HepG2 (cell line): Measurements from ENCODE around the gene HOXC9. TPM values are rescaled to one million over a fixed set of nuclear protein-coding genes. Genes with fewer than 3 reads are reported as not detected.

Experiments
- ATAC-seq: fragments of 200-7000 bp; cut with Tn5 transposase; 3 replicates; pipeline ENCODE4 v1.9.1; 2020; ENCODE audit warnings: mild to moderate bottlenecking, moderate library complexity
- BruUV-seq: library from RNA; stranded (reverse); fragments of 400-500 nt; replicated peaks from 2 replicates; lab custom pipeline; 2021; lab: Mats Ljungman, UMichigan
- CTCF ChIA-PET: fragments of 300-600 bp; formaldehyde crosslinking; extraction: SDS; loops from one replicate; lab custom pipeline; 2021; ENCODE audit warnings: low total read pairs, inconsistent platforms, low intra/inter-chr PET ratio; lab: Yijun Ruan, JAX
- POLR2A ChIA-PET: fragments of 350-600 bp; sonication (Branson Sonifier 250); formaldehyde crosslinking; loops from one replicate; lab custom pipeline; 2020; ENCODE audit warnings: antibody characterized with exemption, inconsistent platforms; lab: Yijun Ruan, JAX
- DNase-seq: peaks from one replicate; pipeline ENCODE4 v3.0.0-alpha.2; 2015; ENCODE audit warnings: low spot score
- FAIRE-seq: peaks from 3 replicates; lab custom pipeline; 2011; peaks lifted over from hg19 to GRCh38; lab: Jason Lieb, UNC
- H2AFZ ChIP-seq: one replicate; pipeline ENCODE4 v1.6.1; 2011; ENCODE audit warnings: low read length, inconsistent platforms
- H3K27ac ChIP-seq: fragments of 300-600 bp; 3 replicates; pipeline ENCODE4 v1.8.0; 2011; ENCODE audit warnings: mixed run types, mild to moderate bottlenecking, mixed read lengths, low read length, inconsistent platforms; ENCODE audit not compliant: insufficient read depth; ENCODE audit errors: extremely low read length
- H3K27me3 ChIP-seq, 2 experiments: fragments of 200-600 bp in 1 of 2; 2 replicates in 1 of 2; 3 replicates in 1 of 2; pipeline versions ENCODE4 v1.6.0 to v1.8.0; 2011; ENCODE audit warnings: low read length in 2 of 2, mild to moderate bottlenecking in 2 of 2, moderate library complexity in 2 of 2, inconsistent platforms in 1 of 2; ENCODE audit not compliant: insufficient read depth in 2 of 2, control insufficient read depth in 1 of 2
- H3K36me3 ChIP-seq, 2 experiments: fragments of 200-600 bp in 1 of 2; replicated peaks in 1 of 2; 2 replicates in 1 of 2; 3 replicates in 1 of 2; pipeline versions ENCODE4 v1.5.1 to v1.8.0; 2011; ENCODE audit warnings: low read length in 2 of 2, inconsistent platforms in 1 of 2; ENCODE audit not compliant: insufficient read depth in 2 of 2, control insufficient read depth in 1 of 2
- H3K4me1 ChIP-seq: 2 replicates; pipeline ENCODE4 v1.5.1; 2012; ENCODE audit warnings: low read length, inconsistent platforms; ENCODE audit not compliant: insufficient read depth
- H3K4me2 ChIP-seq: 2 replicates; pipeline ENCODE4 v1.6.0; 2011; ENCODE audit warnings: low read depth, low read length, inconsistent platforms
- H3K4me3 ChIP-seq, 3 experiments: fragments of 200-600 bp in 1 of 3; sonication (generic), shearing (Covaris generic) in 1 of 3; replicated peaks in 1 of 3; 2 replicates each; pipeline ENCODE4 v1.5.1; 2011 to 2016; ENCODE audit warnings: low read length in 3 of 3, inconsistent platforms in 2 of 3, low read depth in 2 of 3, mild to moderate bottlenecking in 2 of 3, control low read depth in 1 of 3, mixed read lengths in 1 of 3; ENCODE audit not compliant: insufficient read depth in 1 of 3
- H3K79me2 ChIP-seq: one replicate; pipeline ENCODE4 v1.6.1; 2011; ENCODE audit warnings: low read length, inconsistent platforms; ENCODE audit not compliant: insufficient read depth
- H3K9ac ChIP-seq: 2 replicates; pipeline ENCODE4 v1.6.0; 2011; ENCODE audit warnings: mild to moderate bottlenecking, low read depth, low read length, inconsistent platforms; ENCODE audit not compliant: insufficient read depth
- H3K9me3 ChIP-seq: 2 replicates; pipeline ENCODE4 v1.5.1; 2012; ENCODE audit warnings: mild to moderate bottlenecking, low read length
- H4K20me1 ChIP-seq: 2 replicates; pipeline ENCODE4 v1.6.0; 2011; ENCODE audit warnings: inconsistent platforms, mild to moderate bottlenecking, low read length, moderate library complexity; ENCODE audit not compliant: insufficient read depth
- EZH2 ChIP-seq: conservative IDR thresholded peaks from 2 replicates; pipeline ENCODE4 v1.6.1; 2012; ENCODE audit warnings: mild to moderate bottlenecking, low read depth, low read length, moderate library complexity
- HNRNPUL1 ChIP-seq: fragments of 200-400 bp; formaldehyde crosslinking; IDR thresholded peaks from 2 replicates; pipeline ENCODE4 v1.6.1; 2017; ENCODE audit warnings: low read depth, mild to moderate bottlenecking, low read length, moderate library complexity
- HOXA3 ChIP-seq: sonication (generic); formaldehyde crosslinking; IDR thresholded peaks from 2 replicates; pipeline ENCODE4 v1.5.0; 2020; ENCODE audit warnings: missing genetic modification reagents
- MEF2D ChIP-seq: sonication (generic); formaldehyde crosslinking; IDR thresholded peaks from 2 replicates; pipeline ENCODE4 v1.5.1; 2020; ENCODE audit warnings: mild to moderate bottlenecking, missing genetic modification reagents
- MTF2 ChIP-seq: sonication (generic); formaldehyde crosslinking; IDR thresholded peaks from 2 replicates; pipeline ENCODE4 v1.5.0; 2020; ENCODE audit warnings: missing genetic modification reagents, borderline replicate concordance
- PAF1 ChIP-seq: IDR thresholded peaks from 2 replicates; pipeline ENCODE4 v1.6.1; 2016; ENCODE audit warnings: missing genetic modification reagents, missing compliant biosample characterization
- RBM39 ChIP-seq: fragments of 200-400 bp; formaldehyde crosslinking; IDR thresholded peaks from one replicate; pipeline ENCODE4 v1.6.1; 2018; ENCODE audit warnings: antibody characterized with exemption, mild to moderate bottlenecking, low read depth, low read length; ENCODE audit not compliant: poor library complexity, severe bottlenecking
- ZNF687 ChIP-seq: sonication (generic); formaldehyde crosslinking; IDR thresholded peaks from 2 replicates; pipeline ENCODE4 v1.5.1; 2020; ENCODE audit warnings: mild to moderate bottlenecking, missing genetic modification reagents, moderate library complexity
- WGBS: methylation state at CpG from one replicate; pipeline ENCODE4 v1.1.6; 2017; ENCODE audit warnings: low lambda C conversion rate; 5-methylcytosine and 5-hydroxymethylcytosine counted together
- in situ Hi-C: cut with HindIII; loops from 2 replicates; pipeline ENCODE4 v1.10.0; 2017; ENCODE audit warnings: low pct_unique_long_range_greater_than_20kb; ENCODE audit not compliant: extremely low pct_ligation_motif_present
- intact Hi-C: fragments of 100-400 bp; cut with micrococcal nuclease; formaldehyde crosslinking; loops from one replicate; pipeline ENCODE4 v1.10.0; 2022; ENCODE audit not compliant: unreplicated experiment
- polyA plus RNA-seq, 8 experiments: library from polyadenylated mRNA; depleted of rRNA in 3 of 8; stranded (reverse) in 7 of 8; unstranded in 1 of 8; fragments of >200 nt; fragmentation: Illumina TruSeq in 4 of 8; extraction: Trizol in 4 of 8; gene quantifications; 2 replicates each; pipeline versions ENCODE4 v1.2.1 to v1.2.3, GENCODE V29; 2011 to 2016; ENCODE audit warnings: low read depth in 4 of 8, missing spikeins in 1 of 8, mixed read lengths in 1 of 8; ENCODE audit not compliant: insufficient read depth in 1 of 8
- total RNA-seq, 5 experiments: library from RNA; depleted of rRNA; stranded (reverse); fragments of >200 nt; fragmentation: Illumina TruSeq; extraction: Trizol; gene quantifications; 2 replicates each; pipeline ENCODE4 v1.2.3, GENCODE V29; 2016; ENCODE audit warnings: low read depth in 1 of 5

HOXC9 gene
- total and polyA plus RNA-seq, 2 of the 13 experiments (the other 11 are each of a cell fraction or from before 2014, with no cell fraction given), result 0.11 to 1.1 TPM

- ATAC-seq, result no peak
These were observed 8.2 kb downstream of the HOXC9 start for GRCh38 chr12:54008260-54008552.

DNA sequence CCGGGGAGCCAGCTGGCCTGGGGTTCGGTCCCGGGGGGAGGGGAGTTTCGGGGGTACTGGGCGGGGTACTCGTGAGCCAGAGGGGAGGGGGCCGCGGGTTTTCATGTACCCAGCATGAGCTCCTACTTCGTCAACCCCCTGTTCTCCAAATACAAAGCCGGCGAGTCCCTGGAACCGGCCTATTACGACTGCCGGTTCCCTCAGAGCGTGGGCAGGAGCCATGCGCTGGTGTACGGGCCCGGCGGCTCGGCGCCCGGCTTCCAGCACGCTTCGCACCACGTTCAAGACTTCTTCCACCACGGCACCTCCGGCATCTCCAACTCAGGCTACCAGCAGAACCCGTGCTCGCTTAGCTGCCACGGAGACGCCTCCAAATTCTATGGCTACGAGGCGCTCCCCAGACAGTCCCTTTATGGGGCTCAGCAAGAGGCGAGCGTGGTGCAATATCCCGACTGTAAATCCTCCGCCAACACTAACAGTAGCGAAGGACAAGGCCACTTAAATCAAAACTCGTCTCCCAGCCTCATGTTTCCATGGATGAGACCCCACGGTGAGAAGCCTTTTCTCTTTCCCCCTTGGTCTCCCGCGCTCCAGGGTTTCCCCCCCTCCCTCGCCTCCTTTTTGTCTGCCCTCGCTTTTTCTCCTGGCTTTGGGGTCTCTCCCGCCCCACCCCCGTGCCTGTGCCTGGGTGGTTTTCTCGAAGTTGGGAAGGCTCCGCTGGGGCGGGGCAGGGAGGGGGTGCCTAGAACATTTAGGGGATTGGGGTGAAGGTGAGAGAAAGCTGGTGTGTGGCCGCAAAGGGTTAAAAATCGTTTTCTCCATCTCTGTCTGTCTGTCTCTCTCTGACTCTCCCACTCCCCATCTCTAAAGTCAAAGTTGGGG, 9.5 kb downstream of the HOXC9 start:
- DNase-seq (no peak), ATAC-seq (no peak), FAIRE-seq (no peak)
- in situ Hi-C loops, result loop anchor here (10.0 kb wide), 1 partner anchor 355 kb away; the partner anchor contains the start of gene GPR84
- Histone ChIP-seq H3K4me2 (peak overlapping the region; percentile 23), H3K36me3 (no peaks in the 10 kb centered on the region), H4K20me1 (no peaks in the 10 kb centered on the region), H3K9ac (no peak overlapping the region), H2AFZ (no peak overlapping the region), H3K27ac (no peak overlapping the region), H3K79me2 (no peaks in the 10 kb centered on the region), H3K4me1 (peaks cover 30% of the 10 kb centered on the region), H3K4me3 (peak overlapping the region in 1 of 3 experiments; percentile 43; a peak in 2 of 6 replicates), H3K9me3 (no peaks in the 10 kb centered on the region), H3K27me3 (peaks cover 24 to 89% of the 10 kb centered on the region in 2 experiments)
- POLR2A ChIA-PET, result interaction anchor here (0.6 to 1.0 kb wide), 2 partner anchors 8 to 271 kb away, joined by 3 read pairs; partner anchors contain the start of genes CBX5 and HNRNPA1
- CTCF ChIA-PET, result interaction anchor here (1.3 kb wide), 1 partner anchor 192 kb away, joined by 4 read pairs; no protein-coding TSS in a partner anchor
- 21% methylated on average over 29 of the region's 51 CpGs for WGBS
- intact Hi-C loops, result loop anchor here (10.0 kb wide), 1 partner anchor 355 kb away; the partner anchor contains the start of gene GPR84
- no peak for TF ChIP-seq MEF2D (CRISPR knock-in tag)
- TF ChIP-seq HOXA3 (CRISPR knock-in tag), result no peak
- 0 out of 2 replicates have a peak, but pooled peaks have one; percentile 64 for TF ChIP-seq MTF2
- TF ChIP-seq EZH2, result peak; percentile 95; the same call in 1 of the 2 replicates
- TF ChIP-seq ZNF687 (CRISPR knock-in tag), result 0 out of 2 replicates have a peak, but pooled peaks have one; percentile 9
- no TSS peak for BruUV-seq

More at GRCh38 chr12:54008260-54008552, 8.2 kb downstream of the HOXC9 start:
- Histone ChIP-seq H3K4me3 (no peak overlapping the region), H3K36me3 (no peaks in the 10 kb centered on the region), H2AFZ (no peak overlapping the region), H3K27me3 (peaks cover 28 to 87% of the 10 kb centered on the region in 2 experiments), H3K4me2 (no peak overlapping the region), H3K79me2 (no peaks in the 10 kb centered on the region), H3K9me3 (no peaks in the 10 kb centered on the region), H3K9ac (no peak overlapping the region), H4K20me1 (no peaks in the 10 kb centered on the region), H3K4me1 (peaks cover 30% of the 10 kb centered on the region), H3K27ac (no peak overlapping the region)
- FAIRE-seq, result no peak
- no peak for TF ChIP-seq HNRNPUL1
- TF ChIP-seq RBM39, result no peak
- no peak for TF ChIP-seq PAF1
- no TSS peak for BruUV-seq
- intact Hi-C loops (loop anchor here (10.0 kb wide), 1 partner anchor 357 kb away; the partner anchor contains the start of gene GPR84), in situ Hi-C loops (no loop called here)
- ChIA-PET POLR2A (interaction anchor here (1.0 kb wide), 1 partner anchor 272 kb away, joined by 3 read pairs; the partner anchor contains the start of genes CBX5 and HNRNPA1), CTCF (interaction anchor here (0.8 kb wide), 1 partner anchor 183 kb away, joined by 3 read pairs; no protein-coding TSS in a partner anchor)
- no peak for DNase-seq
- 0% methylated on average over 2 of the region's 2 CpGs for WGBS
